Activated B cell treated with CpG ODN at 0.5 μM for 24 hours (primary cell): Measurements from ENCODE around the gene XPR1. TPM values are rescaled to one million over a fixed set of nuclear protein-coding genes. Genes with fewer than 3 reads are reported as not detected.
"Not testable (repeated sequence)": the region's sequence is repeated elsewhere in the genome, so short reads cannot be mapped to it uniquely, and the experiment has no call there.

ENCODE experiments used
- ATAC-seq: fragments of 200-7000 bp; cut with Tn5 transposase; one replicate; pipeline ENCODE4 v1.10.0; 2021; ENCODE audit warnings: low read depth, mild to moderate bottlenecking, moderate library complexity
- CTCF ChIA-PET: fragments of 350-600 bp; sonication (Branson Sonifier 250); formaldehyde crosslinking; loops from one replicate; lab custom pipeline; 2021; ENCODE audit warnings: antibody characterized with exemption; lab: Charles Lee
- POLR2A ChIA-PET: fragments of 350-600 bp; sonication (Branson Sonifier 250); formaldehyde crosslinking; loops from one replicate; lab custom pipeline; 2021; ENCODE audit warnings: antibody characterized with exemption; lab: Charles Lee
- DNase-seq: peaks from one replicate; pipeline ENCODE4 v3.0.0; 2022
- H3K27ac Mint-ChIP-seq: one replicate; pipeline ENCODE4 v1.8.0; 2020; ENCODE audit warnings: mixed read lengths
- H3K27me3 Mint-ChIP-seq: one replicate; pipeline ENCODE4 v1.8.0; 2021; ENCODE audit warnings: mixed read lengths
- H3K36me3 Mint-ChIP-seq: one replicate; pipeline ENCODE4 v1.8.0; 2021; ENCODE audit warnings: low read depth, mixed read lengths
- H3K4me1 Mint-ChIP-seq: one replicate; pipeline ENCODE4 v1.8.0; 2021; ENCODE audit warnings: mixed read lengths
- H3K4me3 Mint-ChIP-seq: one replicate; pipeline ENCODE4 v1.8.0; 2020; ENCODE audit warnings: mild to moderate bottlenecking, mixed read lengths
- H3K9me3 Mint-ChIP-seq: one replicate; pipeline ENCODE4 v1.8.0; 2020; ENCODE audit warnings: mixed read lengths
- intact Hi-C: fragments of 100-400 bp; cut with micrococcal nuclease; formaldehyde crosslinking; loops from one replicate; pipeline ENCODE4 v1.15.1; 2024
- total RNA-seq: library from RNA; stranded (reverse); gene quantifications from 2 replicates; pipeline ENCODE4 v1.2.3, GENCODE V29; 2022
- TF ChIP-seq, protein P1 (sequence below): fragments of 200-600 bp; IDR thresholded peaks from one replicate; pipeline ENCODE4 v1.8.0; 2022; ENCODE audit warnings: antibody characterized with exemption, mild to moderate bottlenecking

XPR1 gene
- total RNA-seq, 1 donor from 2014 or later = 20.4 TPM

- Mint-ChIP-seq H3K27ac (no peak overlapping the region), H3K27me3 (no peaks in the 10 kb centered on the region), H3K36me3 (peaks cover 14% of the 10 kb centered on the region), H3K4me1 (peaks cover 19% of the 10 kb centered on the region), H3K4me3 (no peak overlapping the region), H3K9me3 (no peaks in the 10 kb centered on the region)
- TF ChIP-seq, protein P1, sequence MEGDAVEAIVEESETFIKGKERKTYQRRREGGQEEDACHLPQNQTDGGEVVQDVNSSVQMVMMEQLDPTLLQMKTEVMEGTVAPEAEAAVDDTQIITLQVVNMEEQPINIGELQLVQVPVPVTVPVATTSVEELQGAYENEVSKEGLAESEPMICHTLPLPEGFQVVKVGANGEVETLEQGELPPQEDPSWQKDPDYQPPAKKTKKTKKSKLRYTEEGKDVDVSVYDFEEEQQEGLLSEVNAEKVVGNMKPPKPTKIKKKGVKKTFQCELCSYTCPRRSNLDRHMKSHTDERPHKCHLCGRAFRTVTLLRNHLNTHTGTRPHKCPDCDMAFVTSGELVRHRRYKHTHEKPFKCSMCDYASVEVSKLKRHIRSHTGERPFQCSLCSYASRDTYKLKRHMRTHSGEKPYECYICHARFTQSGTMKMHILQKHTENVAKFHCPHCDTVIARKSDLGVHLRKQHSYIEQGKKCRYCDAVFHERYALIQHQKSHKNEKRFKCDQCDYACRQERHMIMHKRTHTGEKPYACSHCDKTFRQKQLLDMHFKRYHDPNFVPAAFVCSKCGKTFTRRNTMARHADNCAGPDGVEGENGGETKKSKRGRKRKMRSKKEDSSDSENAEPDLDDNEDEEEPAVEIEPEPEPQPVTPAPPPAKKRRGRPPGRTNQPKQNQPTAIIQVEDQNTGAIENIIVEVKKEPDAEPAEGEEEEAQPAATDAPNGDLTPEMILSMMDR = no peak
- no peak for ATAC-seq
- intact Hi-C loops = no loop called here
- DNase-seq = no peak
- CTCF ChIA-PET = no interaction called here
- POLR2A ChIA-PET = no interaction called here
Measured at GRCh38 chr1:180642781-180643180, 11.0 kb downstream of the XPR1 start.

DNA sequence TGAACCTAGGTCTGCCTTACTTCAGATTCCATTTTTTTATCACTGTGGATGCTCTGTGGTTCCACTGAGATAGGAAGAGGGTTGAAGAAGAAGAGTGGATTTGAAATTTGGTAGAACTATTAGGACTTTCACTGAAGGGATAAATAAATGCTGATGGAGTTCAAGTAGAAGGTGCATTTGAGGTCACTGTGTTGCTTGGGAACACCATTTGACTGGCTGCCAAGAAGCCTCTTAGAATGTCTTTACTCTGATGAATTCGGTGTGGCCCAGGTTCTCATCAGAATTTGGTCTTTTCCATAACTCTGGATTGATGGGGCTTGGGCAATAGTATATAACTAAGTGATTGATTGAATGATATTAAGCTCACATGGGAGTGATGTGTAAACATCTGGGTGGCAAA lies 11.9 kb downstream of the XPR1 start:
- DNase-seq (no peak), ATAC-seq (no peak)
- Mint-ChIP-seq H3K4me1 (peaks cover 22% of the 10 kb centered on the region), H3K36me3 (peaks cover 14% of the 10 kb centered on the region), H3K9me3 (no peaks in the 10 kb centered on the region), H3K27me3 (no peaks in the 10 kb centered on the region), H3K27ac (no peak overlapping the region), H3K4me3 (no peak overlapping the region)
- intact Hi-C loops = no loop called here
- TF ChIP-seq, protein P1 = no peak
- CTCF ChIA-PET = no interaction called here
- POLR2A ChIA-PET = no interaction called here

- no peak for DNase-seq
- Mint-ChIP-seq H3K4me3 (no peak overlapping the region), H3K36me3 (peaks cover 14% of the 10 kb centered on the region), H3K27ac (no peak overlapping the region), H3K9me3 (no peaks in the 10 kb centered on the region), H3K4me1 (peaks cover 28% of the 10 kb centered on the region), H3K27me3 (no peaks in the 10 kb centered on the region)
- POLR2A ChIA-PET = no interaction called here
- CTCF ChIA-PET = no interaction called here
- intact Hi-C loops = no loop called here
- ATAC-seq = no peak
- TF ChIP-seq, protein P1 = no peak
Measured at GRCh38 chr1:180644526-180645192, 12.8 kb downstream of the XPR1 start.

DNA sequence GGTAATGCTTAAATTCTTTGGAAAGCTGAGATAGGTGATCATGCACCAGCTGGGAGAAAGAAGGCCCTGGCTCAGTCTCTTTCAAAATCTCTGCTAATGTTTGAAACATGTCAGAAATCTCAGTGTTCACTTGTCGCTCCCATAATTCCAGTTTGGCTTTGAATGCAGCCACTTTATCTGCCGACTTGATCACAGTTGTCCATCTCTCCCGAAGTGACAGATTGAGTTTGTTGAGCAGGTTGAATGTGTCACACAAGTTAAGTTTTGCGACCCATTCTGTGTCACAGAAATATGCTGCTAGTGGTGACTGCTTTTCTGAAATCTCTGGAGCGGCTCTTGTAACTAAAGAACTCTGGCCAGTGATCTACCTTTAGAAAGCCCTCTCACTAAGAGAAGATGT lies 13.4 kb downstream of the XPR1 start:
- H3K27me3 Mint-ChIP-seq, POLR2A ChIA-PET, CTCF ChIA-PET, ATAC-seq, intact Hi-C loops, H3K4me3 Mint-ChIP-seq, DNase-seq, H3K9me3 Mint-ChIP-seq, H3K27ac Mint-ChIP-seq: not testable (repeated sequence)
- peaks cover 32% of the 10 kb centered on the region for H3K4me1 Mint-ChIP-seq
- H3K36me3 Mint-ChIP-seq = peaks cover 14% of the 10 kb centered on the region

DNA sequence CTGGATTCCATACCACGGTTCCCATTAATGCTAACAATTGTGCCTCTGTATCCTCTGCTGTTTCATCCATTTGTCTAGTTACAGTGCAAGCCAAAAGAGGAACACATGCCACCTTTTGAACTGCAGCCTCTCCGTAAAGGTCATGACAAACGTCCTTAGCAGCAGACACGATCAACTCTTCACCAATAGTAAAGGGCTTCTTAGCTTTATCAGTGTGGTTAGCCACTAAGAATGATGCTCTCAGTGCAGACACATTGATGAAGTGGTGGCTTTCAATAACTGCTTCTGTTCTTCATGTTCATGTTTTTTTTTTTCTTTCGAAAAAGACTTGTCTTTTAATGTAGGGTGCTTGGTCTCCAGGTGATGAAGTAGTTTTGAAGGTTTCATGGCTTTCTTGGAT lies 14.3 kb downstream of the XPR1 start:
- intact Hi-C loops = no loop called here
- DNase-seq = no peak
- Mint-ChIP-seq H3K27ac (no peak overlapping the region), H3K36me3 (peaks cover 12% of the 10 kb centered on the region), H3K4me1 (peaks cover 29% of the 10 kb centered on the region), H3K9me3 (peaks cover 2% of the 10 kb centered on the region), H3K27me3 (no peaks in the 10 kb centered on the region), H3K4me3 (no peak overlapping the region)
- ChIA-PET POLR2A (no interaction called here), CTCF (no interaction called here)
- ATAC-seq = no peak
- TF ChIP-seq, protein P1 = no peak

DNA sequence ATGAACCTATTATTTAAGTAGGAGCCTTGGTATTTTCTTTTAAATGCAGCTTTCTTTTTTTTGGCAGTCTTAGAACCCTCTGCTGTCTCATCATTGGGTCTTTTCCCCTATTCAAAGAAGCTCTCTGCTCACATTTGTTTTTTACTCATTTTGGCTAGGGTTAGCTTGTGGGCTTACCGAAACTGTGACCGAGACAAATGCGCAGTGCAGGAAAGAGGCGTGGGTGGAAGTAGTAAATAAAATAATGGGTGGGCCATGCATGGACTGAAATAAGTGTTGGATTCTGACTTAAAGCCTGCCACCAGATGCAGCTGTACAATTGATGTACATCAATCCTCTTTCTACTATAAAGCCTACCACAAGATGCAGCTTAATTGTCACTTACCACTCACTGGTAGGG lies 14.7 kb downstream of the XPR1 start:
- intact Hi-C loops = no loop called here
- Mint-ChIP-seq H3K27me3 (no peaks in the 10 kb centered on the region), H3K36me3 (peaks cover 12% of the 10 kb centered on the region), H3K4me1 (peaks cover 29% of the 10 kb centered on the region), H3K27ac (no peak overlapping the region), H3K4me3 (no peak overlapping the region), H3K9me3 (peaks cover 2% of the 10 kb centered on the region)
- TF ChIP-seq, protein P1 = no peak
- ChIA-PET POLR2A (no interaction called here), CTCF (no interaction called here)
- no peak for ATAC-seq
- no peak for DNase-seq
